ENCODE measurements around the gene CLIC3. TPM values are rescaled to one million over a fixed set of nuclear protein-coding genes. Genes with fewer than 3 reads are reported as not detected.

The CLIC3 gene
- total RNA-seq, 4 donors from 2014 or later: 94.8 to 442 (median 200) TPM

- TF ChIP-seq POLR2A (IDR thresholded peaks at IDR 0.05): no peak
- TF ChIP-seq, protein P1, sequence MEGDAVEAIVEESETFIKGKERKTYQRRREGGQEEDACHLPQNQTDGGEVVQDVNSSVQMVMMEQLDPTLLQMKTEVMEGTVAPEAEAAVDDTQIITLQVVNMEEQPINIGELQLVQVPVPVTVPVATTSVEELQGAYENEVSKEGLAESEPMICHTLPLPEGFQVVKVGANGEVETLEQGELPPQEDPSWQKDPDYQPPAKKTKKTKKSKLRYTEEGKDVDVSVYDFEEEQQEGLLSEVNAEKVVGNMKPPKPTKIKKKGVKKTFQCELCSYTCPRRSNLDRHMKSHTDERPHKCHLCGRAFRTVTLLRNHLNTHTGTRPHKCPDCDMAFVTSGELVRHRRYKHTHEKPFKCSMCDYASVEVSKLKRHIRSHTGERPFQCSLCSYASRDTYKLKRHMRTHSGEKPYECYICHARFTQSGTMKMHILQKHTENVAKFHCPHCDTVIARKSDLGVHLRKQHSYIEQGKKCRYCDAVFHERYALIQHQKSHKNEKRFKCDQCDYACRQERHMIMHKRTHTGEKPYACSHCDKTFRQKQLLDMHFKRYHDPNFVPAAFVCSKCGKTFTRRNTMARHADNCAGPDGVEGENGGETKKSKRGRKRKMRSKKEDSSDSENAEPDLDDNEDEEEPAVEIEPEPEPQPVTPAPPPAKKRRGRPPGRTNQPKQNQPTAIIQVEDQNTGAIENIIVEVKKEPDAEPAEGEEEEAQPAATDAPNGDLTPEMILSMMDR (IDR thresholded peaks at IDR 0.05): no peak
- 100% methylated on average over 1 to 3 of the region's 49 CpGs for WGBS, 2 donors
- DNase-seq: no peak
- H3K9me3 ChIP-seq: no peaks in the 10 kb centered on the region
- no peaks in the 10 kb centered on the region for H3K27me3 ChIP-seq
- H3K4me1 ChIP-seq: peaks cover 0 to 14% (median 0%) of the 10 kb centered on the region in 3 donors
- no peak overlapping the region for H3K4me3 ChIP-seq
- intact Hi-C loops (cut with DNase I): no loop called here
- peaks cover 0 to 67% (median 0%) of the 10 kb centered on the region in 3 donors for H3K36me3 ChIP-seq
- no peak overlapping the region for H3K27ac ChIP-seq
Observed at GRCh38 chr9:137009938-137010732, 13.8 kb upstream of the CLIC3 start.

- no peaks in the 10 kb centered on the region for H3K9me3 ChIP-seq
- no peak for DNase-seq
- 100% methylated on average over 2 of the region's 18 CpGs; no CpG with 5 or more reads in 1 of the 2 donors for WGBS, 2 donors
- peaks cover 0 to 57% (median 0%) of the 10 kb centered on the region in 3 donors for H3K36me3 ChIP-seq
- H3K27me3 ChIP-seq: no peaks in the 10 kb centered on the region
- TF ChIP-seq, protein P1 (IDR thresholded peaks at IDR 0.05): no peak
- TF ChIP-seq POLR2A (IDR thresholded peaks at IDR 0.05): no peak
- intact Hi-C loops (cut with DNase I): no loop called here
- H3K4me1 ChIP-seq: peaks cover 0 to 14% (median 0%) of the 10 kb centered on the region in 3 donors
- no peak overlapping the region for H3K27ac ChIP-seq
- no peak overlapping the region for H3K4me3 ChIP-seq
Observed at GRCh38 chr9:137009217-137009616, 12.8 kb upstream of the CLIC3 start.

DNA sequence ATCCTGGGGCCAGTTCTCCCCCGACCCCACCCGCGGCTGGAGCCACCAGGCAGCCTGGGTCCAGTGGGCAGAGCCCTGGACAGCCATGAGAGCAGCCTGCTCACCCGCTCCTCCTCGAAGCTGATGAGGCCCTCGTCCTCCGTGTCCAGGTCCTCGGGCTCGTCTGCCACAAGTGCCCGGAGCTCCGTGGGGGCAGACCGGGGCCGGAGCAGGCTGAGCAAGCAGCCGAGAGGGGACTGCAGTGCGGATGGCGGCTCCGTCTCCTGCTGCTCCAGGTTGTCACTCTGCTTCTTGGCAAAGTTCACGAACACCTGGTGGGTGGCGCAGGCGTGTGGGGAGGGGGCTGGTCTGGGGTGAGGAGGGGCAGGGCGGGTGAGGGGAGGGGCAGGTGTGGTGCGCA lies 11.9 kb upstream of the CLIC3 start:
- no peak for TF ChIP-seq POLR2A (IDR thresholded peaks at IDR 0.05)
- TF ChIP-seq, protein P1 (IDR thresholded peaks at IDR 0.05): no peak
- Histone ChIP-seq H3K27ac (no peak overlapping the region), H3K9me3 (no peaks in the 10 kb centered on the region), H3K27me3 (no peaks in the 10 kb centered on the region), H3K4me1 (peaks cover 0 to 14% (median 0%) of the 10 kb centered on the region in 3 donors), H3K36me3 (peaks cover 0 to 48% (median 0%) of the 10 kb centered on the region in 3 donors), H3K4me3 (no peak overlapping the region)
- no CpG with 5 or more reads among the region's 22 CpGs for WGBS, 2 donors
- intact Hi-C loops (cut with DNase I): no loop called here
- no peak for DNase-seq

DNA sequence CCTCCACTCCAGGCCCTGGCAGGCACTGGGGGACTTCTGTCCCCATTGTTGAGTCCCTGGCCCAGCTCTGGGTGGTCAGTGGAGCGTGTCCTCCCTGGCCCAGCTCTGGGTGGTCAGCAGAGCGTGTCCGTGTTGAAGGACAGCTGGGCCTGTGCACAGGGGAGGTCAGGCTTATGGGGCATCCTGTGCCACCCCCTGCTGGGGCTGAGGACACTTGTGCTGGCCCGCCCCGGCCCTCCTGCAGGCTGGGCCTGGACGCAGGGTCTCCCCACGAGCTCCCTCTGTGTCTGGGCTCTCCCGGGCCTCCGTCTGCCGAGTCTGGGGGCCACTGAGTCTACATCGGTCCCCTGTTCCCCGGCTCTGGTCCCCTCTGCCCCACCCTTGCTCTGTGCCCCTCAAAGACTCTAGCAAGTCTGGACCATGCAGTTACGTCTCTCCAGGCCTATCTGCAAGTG lies 11.5 kb upstream of the CLIC3 start:
- TF ChIP-seq, protein P1 (IDR thresholded peaks at IDR 0.05): no peak
- no peak for TF ChIP-seq POLR2A (IDR thresholded peaks at IDR 0.05)
- intact Hi-C loops (cut with DNase I): no loop called here
- Histone ChIP-seq H3K36me3 (peaks cover 0 to 44% (median 0%) of the 10 kb centered on the region in 3 donors), H3K9me3 (no peaks in the 10 kb centered on the region), H3K4me1 (peaks cover 0 to 14% (median 0%) of the 10 kb centered on the region in 3 donors), H3K27me3 (no peaks in the 10 kb centered on the region), H3K27ac (no peak overlapping the region), H3K4me3 (no peak overlapping the region)
- no peak for DNase-seq
- 83 to 86% methylated on average over 2 to 6 of the region's 13 CpGs for WGBS, 2 donors

DNA sequence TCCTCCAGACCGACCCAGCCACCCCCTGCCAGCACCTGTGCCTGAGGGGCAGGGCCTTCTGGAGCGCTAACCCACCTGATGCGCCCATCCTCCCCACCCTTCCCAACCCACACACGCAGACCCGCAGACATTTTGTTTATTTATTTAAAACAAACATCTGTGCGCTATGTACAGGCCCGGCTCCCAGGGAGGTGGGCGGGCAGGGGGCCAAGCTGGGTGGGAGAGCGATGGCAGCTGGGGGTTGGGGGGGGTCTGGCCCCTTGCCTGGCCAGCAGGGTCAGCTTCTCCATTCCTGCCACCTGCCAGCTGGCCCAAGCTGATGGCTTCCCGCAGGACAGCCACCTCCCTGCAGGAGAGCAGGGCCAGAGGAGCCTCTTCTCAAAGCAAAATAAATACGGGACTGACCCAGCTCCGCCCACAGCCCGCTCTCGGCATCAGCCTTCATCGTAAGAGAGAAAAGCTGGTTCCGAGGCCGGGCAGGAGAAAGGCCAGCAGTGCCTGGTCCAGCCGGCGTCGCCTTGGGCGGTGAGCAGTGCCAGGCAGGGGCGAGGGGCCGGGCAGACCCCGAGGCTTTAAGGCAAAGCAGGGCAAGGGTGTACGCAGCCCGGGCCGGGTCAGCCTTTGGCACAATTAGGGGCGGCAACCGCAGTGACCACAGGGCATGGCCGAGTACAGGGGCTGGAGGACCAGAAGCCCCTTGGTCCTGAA lies 10.9 kb upstream of the CLIC3 start:
- no peaks in the 10 kb centered on the region for H3K9me3 ChIP-seq
- no peak overlapping the region for H3K27ac ChIP-seq
- H3K4me3 ChIP-seq: no peak overlapping the region
- WGBS, 2 donors: 60 to 69% methylated on average over 3 to 7 of the region's 30 CpGs
- no peak for DNase-seq
- intact Hi-C loops (cut with DNase I): no loop called here
- TF ChIP-seq POLR2A (IDR thresholded peaks at IDR 0.05): no peak
- TF ChIP-seq, protein P1 (IDR thresholded peaks at IDR 0.05): no peak
- peaks cover 0 to 38% (median 0%) of the 10 kb centered on the region in 3 donors for H3K36me3 ChIP-seq
- no peaks in the 10 kb centered on the region for H3K27me3 ChIP-seq
- H3K4me1 ChIP-seq: peaks cover 0 to 14% (median 0%) of the 10 kb centered on the region in 3 donors

Data from esophagus squamous epithelium (tissue), 5 donors.